ENCODE measurements around the gene TM7SF3. TPM values are rescaled to one million over a fixed set of nuclear protein-coding genes. Genes with fewer than 3 reads are reported as not detected.

The TM7SF3 gene
- total RNA-seq, 1 donor from 2014 or later, result 67.8 TPM

GRCh38 chr12:27014859-27015729, 910 bp upstream of the TM7SF3 start:
- Mint-ChIP-seq H3K4me3 (peak overlapping the region; percentile 84), H3K27ac (peak overlapping the region; percentile 58), H3K9me3 (no peaks in the 10 kb centered on the region), H3K36me3 (no peaks in the 10 kb centered on the region), H3K27me3 (ENCODE audit: low read depth) (no peaks in the 10 kb centered on the region), H3K4me1 (peaks cover 63% of the 10 kb centered on the region)
- TF ChIP-seq CTCF (IDR thresholded peaks at IDR 0.05; ENCODE audit: unreplicated experiment), result no peak
- DNase-seq (ENCODE audit: low spot score in 2 of 2, unreplicated experiment in 2 of 2), result no peak

- Mint-ChIP-seq H3K36me3 (no peaks in the 10 kb centered on the region), H3K27me3 (ENCODE audit: low read depth) (no peaks in the 10 kb centered on the region), H3K9me3 (no peaks in the 10 kb centered on the region), H3K4me1 (peaks cover 62% of the 10 kb centered on the region), H3K27ac (peak overlapping the region; percentile 96), H3K4me3 (peak overlapping the region; percentile 84)
- no peak for TF ChIP-seq CTCF (IDR thresholded peaks at IDR 0.05; ENCODE audit: unreplicated experiment)
- no peak for DNase-seq (ENCODE audit: low spot score in 2 of 2, unreplicated experiment in 2 of 2)
These were observed 536 bp downstream of the TM7SF3 start for GRCh38 chr12:27013611-27014084.

- peak overlapping the region; percentile 96 for H3K27ac Mint-ChIP-seq
- no peaks in the 10 kb centered on the region for H3K36me3 Mint-ChIP-seq
- DNase-seq (ENCODE audit: low spot score in 2 of 2, unreplicated experiment in 2 of 2), result no peak
- peaks cover 55% of the 10 kb centered on the region for H3K4me1 Mint-ChIP-seq
- H3K27me3 Mint-ChIP-seq (ENCODE audit: low read depth), result no peaks in the 10 kb centered on the region
- TF ChIP-seq CTCF (IDR thresholded peaks at IDR 0.05; ENCODE audit: unreplicated experiment), result no peak
- H3K4me3 Mint-ChIP-seq, result peak overlapping the region; percentile 84
- no peaks in the 10 kb centered on the region for H3K9me3 Mint-ChIP-seq
These were observed 1.3 kb downstream of the TM7SF3 start for GRCh38 chr12:27012982-27013255.

GRCh38 chr12:27012239-27012981, 1.8 kb downstream of the TM7SF3 start:
- peak overlapping the region; percentile 46 for H3K4me3 Mint-ChIP-seq
- H3K27ac Mint-ChIP-seq, result no peak overlapping the region
- H3K4me1 Mint-ChIP-seq, result peaks cover 52% of the 10 kb centered on the region
- H3K27me3 Mint-ChIP-seq (ENCODE audit: low read depth), result no peaks in the 10 kb centered on the region
- DNase-seq (ENCODE audit: low spot score in 2 of 2, unreplicated experiment in 2 of 2), result no peak
- no peaks in the 10 kb centered on the region for H3K9me3 Mint-ChIP-seq
- TF ChIP-seq CTCF (IDR thresholded peaks at IDR 0.05; ENCODE audit: unreplicated experiment), result no peak
- no peaks in the 10 kb centered on the region for H3K36me3 Mint-ChIP-seq

- no peak for TF ChIP-seq CTCF (IDR thresholded peaks at IDR 0.05; ENCODE audit: unreplicated experiment)
- Mint-ChIP-seq H3K27ac (peak overlapping the region; percentile 74), H3K4me1 (peaks cover 38% of the 10 kb centered on the region), H3K27me3 (ENCODE audit: low read depth) (no peaks in the 10 kb centered on the region), H3K36me3 (no peaks in the 10 kb centered on the region), H3K4me3 (no peak overlapping the region), H3K9me3 (no peaks in the 10 kb centered on the region)
- DNase-seq (ENCODE audit: low spot score in 2 of 2, unreplicated experiment in 2 of 2), result no peak
These were observed 4.3 kb downstream of the TM7SF3 start for GRCh38 chr12:27009881-27010301.
